Posterior cingulate gyrus (tissue), 11 donors: ENCODE measurements around the gene MDM4.

ENCODE experiments used
- DNase-seq, 10 donors: peaks; one replicate each; pipeline versions ENCODE4 v3.0.0 to v3.0.0-alpha.2; 2020 to 2021; ENCODE audit warnings: mixed read lengths in 3 of 10
- intact Hi-C: fragments of 100-400 bp; cut with DNase I; formaldehyde crosslinking; loops from one replicate; pipeline ENCODE4 v1.15.1; 2023

The MDM4 gene

GRCh38 chr1:204487256-204487615 is 29.0 kb upstream of the MDM4 start:
- intact Hi-C loops: no loop called here

GRCh38 chr1:204491655-204492054 is 24.6 kb upstream of the MDM4 start:
- intact Hi-C loops: loop anchor here (5.0 to 10.0 kb wide), 2 partner anchors 39 to 327 kb away; partner anchors contain the start of gene REN
- DNase-seq: no peak

More at GRCh38 chr1:204487256-204487615, 29.0 kb upstream of the MDM4 start:
- no peak for DNase-seq

- intact Hi-C loops: loop anchor here (5.0 to 10.0 kb wide), 2 partner anchors 41 to 329 kb away; partner anchors contain the start of gene REN
These were observed 22.8 kb upstream of the MDM4 start for GRCh38 chr1:204493145-204493983.

GRCh38 chr1:204493984-204494280 is 22.3 kb upstream of the MDM4 start:
- intact Hi-C loops: loop anchor here (1.0 to 10.0 kb wide), 3 partner anchors 28 to 329 kb away; partner anchors contain the start of gene REN

More at GRCh38 chr1:204493145-204493983, 22.8 kb upstream of the MDM4 start:
- DNase-seq: peak in 4 of 10 donors; percentile 54 to 90 (median 67)

GRCh38 chr1:204494281-204495077 is 21.7 kb upstream of the MDM4 start, which contains the start of gene PIK3C2B:
Gene PIK3C2B, minus strand, starts transcription at chr1:204494805. Its CDS starts 25,003 bp downstream, at chr1:204469802.
- intact Hi-C loops: loop anchor here (1.0 to 10.0 kb wide), 3 partner anchors 28 to 330 kb away; partner anchors contain the start of gene REN
- peak; percentile 75 to 97 (median 82) for DNase-seq

More at GRCh38 chr1:204493984-204494280, 22.3 kb upstream of the MDM4 start:
- peak in 8 of 10 donors; percentile 43 to 92 (median 64) for DNase-seq

GRCh38 chr1:204495078-204495753 is 21.0 kb upstream of the MDM4 start:
- intact Hi-C loops: loop anchor here (10.0 kb wide), 1 partner anchor 330 kb away; the partner anchor contains the start of gene REN
- no peak for DNase-seq

- no peak for DNase-seq
- intact Hi-C loops: loop anchor here (10.0 kb wide), 1 partner anchor 331 kb away; the partner anchor contains the start of gene REN
These were observed 20.4 kb upstream of the MDM4 start for GRCh38 chr1:204495777-204496176.

DNA sequence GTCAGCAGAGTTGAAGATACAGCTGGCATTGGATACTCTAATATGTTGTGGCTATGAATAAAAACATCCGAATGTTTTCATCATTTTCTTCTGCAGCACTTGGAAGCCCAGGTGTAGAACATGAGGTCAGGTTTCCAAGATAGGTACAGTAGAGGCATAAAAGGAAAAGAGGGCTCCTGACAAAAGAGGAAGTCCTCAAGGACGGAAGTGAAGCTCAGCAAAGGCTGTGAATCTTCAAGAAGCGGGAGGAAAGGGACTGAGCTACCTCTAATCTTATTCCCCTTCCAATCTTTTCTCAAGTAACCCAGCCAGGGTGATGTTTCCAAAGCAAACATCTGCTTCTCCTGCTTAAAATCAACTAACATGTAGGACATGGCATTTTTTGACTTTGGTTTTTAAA is 17.2 kb upstream of the MDM4 start:
- no peak for DNase-seq
- intact Hi-C loops: loop anchor here (10.0 kb wide), 1 partner anchor 334 kb away; the partner anchor contains the start of gene REN

DNA sequence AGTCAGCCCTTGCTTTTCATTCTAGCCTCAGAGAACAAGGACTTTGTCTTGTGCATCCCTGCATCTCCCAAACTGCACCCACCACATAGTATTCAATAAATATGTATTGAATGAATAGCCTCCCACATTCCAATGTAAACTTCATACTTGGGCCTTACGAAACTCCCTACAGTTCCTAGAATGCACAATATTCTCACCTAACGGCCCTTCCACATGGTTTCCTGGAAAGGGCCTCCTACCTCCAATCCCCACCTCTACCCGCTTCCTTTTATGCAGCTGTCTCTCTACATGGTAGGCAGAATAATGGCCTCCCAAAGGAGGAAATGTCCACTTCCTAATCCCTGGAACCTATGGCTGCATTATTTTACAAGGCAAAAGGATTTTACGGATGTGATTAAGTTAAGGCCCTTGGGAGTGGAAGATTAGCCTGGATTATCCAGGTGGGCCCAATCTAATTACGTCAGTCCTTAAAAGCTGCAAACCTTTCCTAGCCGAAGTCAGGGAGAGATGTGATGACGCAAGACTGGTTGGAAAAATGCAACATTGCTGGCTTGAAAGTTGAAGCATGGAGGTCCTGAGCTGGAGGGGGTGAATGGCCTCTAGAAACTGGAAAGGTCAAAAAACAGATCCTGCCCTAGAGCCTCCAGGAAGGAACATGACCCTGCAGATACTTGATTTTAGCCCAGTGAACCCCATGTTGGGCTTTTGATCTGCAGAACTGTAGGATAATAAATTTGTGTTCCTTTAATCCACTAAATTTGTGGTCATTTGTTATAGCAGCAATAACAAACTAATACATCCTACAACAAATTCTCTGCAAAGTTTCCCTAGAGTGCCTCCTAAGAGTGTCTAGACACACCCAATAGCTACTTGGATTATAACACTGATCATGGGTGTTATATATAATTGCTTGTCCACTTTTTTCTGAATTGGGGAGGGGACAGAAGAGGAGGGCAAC is 16.4 kb upstream of the MDM4 start:
- intact Hi-C loops: loop anchor here (10.0 kb wide), 1 partner anchor 335 kb away; the partner anchor contains the start of gene REN
- no peak for DNase-seq

DNA sequence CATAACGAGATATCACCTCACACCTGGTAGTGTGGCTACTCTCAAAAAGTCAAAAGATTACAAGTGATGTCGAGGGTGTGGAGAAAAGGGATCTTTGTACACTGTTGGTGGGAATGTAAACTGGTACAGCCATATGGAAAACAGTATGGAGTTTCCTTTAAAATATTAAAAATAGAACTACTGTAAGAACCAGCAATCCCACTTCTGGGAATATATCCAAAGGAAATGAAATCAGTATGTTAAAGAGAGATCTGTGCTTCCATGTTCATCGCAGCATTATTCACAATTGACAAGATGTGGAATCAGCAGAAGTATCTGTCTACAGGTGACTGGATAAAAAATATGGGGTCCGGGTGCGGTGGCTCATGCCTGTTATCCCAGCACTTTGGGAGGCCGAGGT is 14.0 kb upstream of the MDM4 start:
- intact Hi-C loops: loop anchor here (2.0 kb wide), 1 partner anchor 71 kb away; no protein-coding TSS in a partner anchor
- DNase-seq: no peak

- DNase-seq: no peak
- intact Hi-C loops: loop anchor here (1.0 to 2.0 kb wide), 2 partner anchors 57 to 73 kb away; no protein-coding TSS in a partner anchor
These were observed 12.9 kb upstream of the MDM4 start for GRCh38 chr1:204503122-204503912.

DNA sequence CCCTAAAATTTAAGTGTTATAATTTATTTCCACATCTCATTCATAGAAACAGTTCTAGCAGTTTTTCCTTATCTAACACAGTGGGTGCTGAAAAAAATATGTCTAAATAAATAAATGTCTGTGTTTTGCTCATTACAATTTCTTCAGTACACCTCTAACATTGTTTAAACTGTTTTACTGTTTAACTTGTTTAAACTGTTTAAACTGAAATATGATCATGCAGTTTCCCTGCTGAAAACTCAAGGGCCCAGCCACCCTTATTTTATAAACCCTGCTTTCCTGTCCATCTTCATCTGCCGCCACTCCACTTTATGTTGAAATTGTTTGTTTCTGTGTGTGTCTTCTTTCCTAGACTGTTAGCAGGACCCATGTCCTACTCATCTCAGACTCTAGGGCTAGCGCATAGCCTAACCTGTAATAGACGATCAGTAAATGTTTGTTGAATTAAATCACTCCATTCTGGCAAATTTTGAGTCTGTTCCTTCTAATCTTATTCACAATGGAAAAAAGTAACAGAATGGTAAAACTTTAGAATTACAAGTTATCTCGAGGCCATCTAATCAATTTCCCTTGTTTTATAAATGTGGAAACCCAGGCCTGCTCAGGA is 12.2 kb upstream of the MDM4 start:
- intact Hi-C loops: loop anchor here (1.0 to 2.0 kb wide), 2 partner anchors 58 to 73 kb away; no protein-coding TSS in a partner anchor
- DNase-seq: no peak

DNA sequence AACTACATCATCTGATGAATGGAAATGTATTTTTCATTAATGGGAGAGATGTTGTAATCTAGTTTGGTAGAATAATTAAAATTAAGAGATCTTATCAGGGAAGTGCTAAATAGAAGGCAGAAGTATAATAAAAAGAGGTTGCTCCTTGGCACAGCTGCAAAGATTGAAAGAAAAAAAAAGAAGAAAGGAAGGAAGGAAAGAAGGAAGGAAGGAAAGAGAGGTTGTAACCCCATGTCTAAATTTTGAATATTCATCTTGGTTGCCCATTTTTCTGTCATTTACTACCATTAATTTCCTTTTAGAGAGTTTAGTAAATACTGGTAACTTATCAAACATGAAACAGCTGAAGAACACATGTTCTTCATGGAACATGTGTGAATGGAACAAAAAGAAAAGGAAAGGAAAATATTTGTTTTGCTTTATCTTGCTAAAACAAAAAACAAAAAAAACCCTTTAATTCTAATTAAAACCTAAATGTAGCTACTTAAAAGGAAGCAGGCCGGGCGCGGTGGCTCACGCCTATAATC is 10.5 kb upstream of the MDM4 start:
- DNase-seq: no peak
- intact Hi-C loops: loop anchor here (2.0 kb wide), 1 partner anchor 301 kb away; no protein-coding TSS in a partner anchor

- DNase-seq: peak in 8 of 10 donors; percentile 49 to 90 (median 58)
These were observed 9.8 kb upstream of the MDM4 start for GRCh38 chr1:204506201-204506968.

DNA sequence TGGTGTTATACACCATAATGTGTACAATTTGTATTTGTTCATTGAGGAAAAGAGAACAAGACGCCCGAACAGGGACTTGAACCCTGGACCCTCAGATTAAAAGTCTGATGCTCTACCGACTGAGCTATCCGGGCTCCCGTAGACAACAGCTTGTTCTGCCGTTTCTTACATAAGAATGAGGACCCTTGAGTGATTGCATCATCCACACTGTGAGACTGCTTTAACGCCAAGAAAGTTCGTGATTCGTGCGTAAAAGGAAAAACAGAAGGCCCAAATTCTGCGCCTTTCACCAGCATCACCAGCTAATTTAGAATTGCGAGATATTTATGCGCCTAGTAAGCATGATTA is 9.3 kb upstream of the MDM4 start:
- DNase-seq: peak in 8 of 10 donors; percentile 58 to 93 (median 78)

More at GRCh38 chr1:204506201-204506968, 9.8 kb upstream of the MDM4 start:
- intact Hi-C loops: loop anchor here (2.0 kb wide), 1 partner anchor 300 kb away; no protein-coding TSS in a partner anchor

More for the DNA sequence above, 9.3 kb upstream of the MDM4 start:
- intact Hi-C loops: loop anchor here (2.0 kb wide), 1 partner anchor 300 kb away; no protein-coding TSS in a partner anchor
